SK-N-SH treated with all-trans-retinoic acid at 6 μM for 48 hours (cell line): ENCODE data around the gene CNDP1.

Experiments
- CSDC2 ChIP-seq: fragments of 250-450 bp; sonication (Bioruptor Pico); IDR thresholded peaks from 2 replicates; pipeline ENCODE4 v1.5.0; 2020; ENCODE audit warnings: mild to moderate bottlenecking, moderate library complexity
- ESRRG ChIP-seq: fragments of 250-450 bp; sonication (Bioruptor Pico); IDR thresholded peaks from 2 replicates; pipeline ENCODE4 v1.6.1; 2021; ENCODE audit warnings: mild to moderate bottlenecking
- ISL1 ChIP-seq: fragments of 250-450 bp; sonication (Bioruptor Pico); IDR thresholded peaks from 2 replicates; pipeline ENCODE4 v2.1.2; 2022; ENCODE audit warnings: mild to moderate bottlenecking, moderate library complexity
- OSR1 ChIP-seq: fragments of 250-450 bp; sonication (Bioruptor Pico); IDR thresholded peaks from 2 replicates; pipeline ENCODE4 v1.8.0; 2022; ENCODE audit warnings: moderate library complexity, mild to moderate bottlenecking, inconsistent platforms
- POU6F1 ChIP-seq: fragments of 250-450 bp; sonication (Bioruptor Pico); IDR thresholded peaks from 2 replicates; pipeline ENCODE4 v1.8.0; 2021; ENCODE audit warnings: low read depth, mild to moderate bottlenecking, moderate library complexity, borderline replicate concordance
- PPARA ChIP-seq: fragments of 250-450 bp; sonication (Bioruptor Pico); IDR thresholded peaks from 2 replicates; pipeline ENCODE4 v1.5.0; 2020; ENCODE audit warnings: mild to moderate bottlenecking, borderline replicate concordance
- ZNF8 ChIP-seq: fragments of 450-650 bp; formaldehyde crosslinking; IDR thresholded peaks from 2 replicates; pipeline ENCODE4 v1.5.0; 2020; ENCODE audit warnings: mild to moderate bottlenecking, moderate library complexity
- TF ChIP-seq, protein P1 (sequence below): fragments of 250-450 bp; sonication (Bioruptor Pico); IDR thresholded peaks from 2 replicates; pipeline ENCODE4 v1.8.0; 2020; ENCODE audit warnings: mild to moderate bottlenecking, moderate library complexity, borderline replicate concordance

GRCh38 chr18:74520096-74520833 lies 14.0 kb upstream of the CNDP1 start:
- TF ChIP-seq, protein P1, sequence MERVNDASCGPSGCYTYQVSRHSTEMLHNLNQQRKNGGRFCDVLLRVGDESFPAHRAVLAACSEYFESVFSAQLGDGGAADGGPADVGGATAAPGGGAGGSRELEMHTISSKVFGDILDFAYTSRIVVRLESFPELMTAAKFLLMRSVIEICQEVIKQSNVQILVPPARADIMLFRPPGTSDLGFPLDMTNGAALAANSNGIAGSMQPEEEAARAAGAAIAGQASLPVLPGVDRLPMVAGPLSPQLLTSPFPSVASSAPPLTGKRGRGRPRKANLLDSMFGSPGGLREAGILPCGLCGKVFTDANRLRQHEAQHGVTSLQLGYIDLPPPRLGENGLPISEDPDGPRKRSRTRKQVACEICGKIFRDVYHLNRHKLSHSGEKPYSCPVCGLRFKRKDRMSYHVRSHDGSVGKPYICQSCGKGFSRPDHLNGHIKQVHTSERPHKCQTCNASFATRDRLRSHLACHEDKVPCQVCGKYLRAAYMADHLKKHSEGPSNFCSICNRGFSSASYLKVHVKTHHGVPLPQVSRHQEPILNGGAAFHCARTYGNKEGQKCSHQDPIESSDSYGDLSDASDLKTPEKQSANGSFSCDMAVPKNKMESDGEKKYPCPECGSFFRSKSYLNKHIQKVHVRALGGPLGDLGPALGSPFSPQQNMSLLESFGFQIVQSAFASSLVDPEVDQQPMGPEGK (CRISPR knock-in tag), result no peak
- TF ChIP-seq ZNF8 (CRISPR knock-in tag), result no peak
- TF ChIP-seq CSDC2 (CRISPR knock-in tag), result no peak
- no peak for TF ChIP-seq PPARA (CRISPR knock-in tag)
- no peak for TF ChIP-seq ESRRG (CRISPR knock-in tag)
- no peak for TF ChIP-seq POU6F1 (CRISPR knock-in tag)
- TF ChIP-seq ISL1 (CRISPR knock-in tag), result no peak
- no peak for TF ChIP-seq OSR1 (CRISPR knock-in tag)
